GM12891 (cell line): ENCODE measurements around the gene CASR.

Source experiments
- DNase-seq: peaks from one replicate; pipeline ENCODE4 v3.0.0; 2011; ENCODE audit warnings: low spot score; ENCODE audit not compliant: insufficient read length
- FAIRE-seq: peaks from 2 replicates; lab custom pipeline; 2011; peaks lifted over from hg19 to GRCh38; lab: Jason Lieb, UNC
- PAX5 ChIP-seq: IDR thresholded peaks from 2 replicates; pipeline ENCODE4 v1.6.1; 2011; ENCODE audit warnings: low read length, moderate library complexity, mild to moderate bottlenecking; ENCODE audit not compliant: insufficient read depth, severe bottlenecking
- POLR2A ChIP-seq: IDR thresholded peaks from 2 replicates; pipeline ENCODE4 v1.6.1; 2011; ENCODE audit warnings: low read depth, low read length, control low read depth
- POLR2AphosphoS5 ChIP-seq: IDR thresholded peaks from 2 replicates; pipeline ENCODE4 v1.6.1; 2011; ENCODE audit warnings: low read depth, low read length, control low read depth
- POU2F2 ChIP-seq: IDR thresholded peaks from 2 replicates; pipeline ENCODE4 v1.6.1; 2011; ENCODE audit warnings: low read depth, mild to moderate bottlenecking, control low read depth, low read length, moderate library complexity
- SPI1 ChIP-seq: IDR thresholded peaks from 2 replicates; pipeline ENCODE4 v1.6.1; 2011; ENCODE audit warnings: low read depth, low read length, control low read depth
- TAF1 ChIP-seq: IDR thresholded peaks from 2 replicates; pipeline ENCODE4 v1.6.1; 2011; ENCODE audit warnings: low read depth, low read length, control low read depth

Gene CASR

GRCh38 chr3:122255757-122256439 is 72.4 kb downstream of the CASR start:
- no peak for FAIRE-seq
- TF ChIP-seq SPI1 (peak; percentile 79), POU2F2 (no peak), TAF1 (no peak), PAX5 (no peak)
- DNase-seq = no peak

DNA sequence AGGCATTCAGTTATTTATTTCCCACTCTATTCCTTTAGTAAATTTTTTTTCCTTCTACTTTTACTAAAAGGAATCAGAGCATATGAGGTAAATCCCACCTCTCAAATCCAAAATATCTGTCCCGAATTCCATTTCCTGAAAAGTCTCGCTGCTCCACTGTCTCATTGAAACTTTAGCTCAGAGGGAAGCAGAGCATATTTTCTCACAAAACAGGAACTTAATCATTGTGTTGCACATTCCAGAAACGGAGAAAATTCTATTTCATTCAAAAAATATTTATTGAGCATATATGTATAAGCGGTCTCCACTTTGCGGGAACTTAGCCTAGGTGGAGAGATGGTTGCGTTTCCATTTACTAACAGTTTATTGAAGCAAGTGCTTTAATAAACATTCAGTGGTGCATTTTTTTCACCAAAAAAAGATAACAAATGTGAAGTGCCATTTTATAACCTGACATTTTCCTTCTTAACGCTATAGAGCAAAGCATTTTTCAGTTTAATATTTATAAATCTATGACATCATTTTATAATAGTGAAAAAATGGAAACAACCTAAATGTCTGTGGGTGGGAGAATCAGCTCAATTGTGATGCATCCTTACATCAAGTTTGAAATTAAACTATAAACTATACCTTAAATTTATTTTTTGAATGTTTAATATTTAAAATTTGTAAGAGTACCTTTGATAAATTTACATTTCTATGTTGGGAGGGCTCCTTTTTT is 74.3 kb downstream of the CASR start:
- no peak for FAIRE-seq

GRCh38 chr3:122258757-122259371 is 75.4 kb downstream of the CASR start:
- FAIRE-seq (peak; percentile 99), DNase-seq (peak; percentile 49)

More for the DNA sequence above, 74.3 kb downstream of the CASR start:
- TF ChIP-seq POLR2AphosphoS5 = no peak
- no peak for TF ChIP-seq SPI1
- TF ChIP-seq TAF1 = no peak
- no peak for TF ChIP-seq PAX5
- no peak for TF ChIP-seq POLR2A
- no peak for DNase-seq

GRCh38 chr3:122260206-122260605 is 76.7 kb downstream of the CASR start:
- TF ChIP-seq TAF1 (no peak), POLR2AphosphoS5 (no peak), SPI1 (no peak), PAX5 (no peak), POU2F2 (no peak), POLR2A (no peak)
- no peak for DNase-seq
- FAIRE-seq = peak; percentile 28

More at GRCh38 chr3:122258757-122259371, 75.4 kb downstream of the CASR start:
- TF ChIP-seq POU2F2 (0 out of 2 replicates have a peak, but pooled peaks have one; percentile 72), POLR2AphosphoS5 (no peak)

GRCh38 chr3:122263058-122263457 is 79.6 kb downstream of the CASR start:
- TF ChIP-seq POLR2AphosphoS5 (no peak), POLR2A (no peak), TAF1 (no peak), SPI1 (no peak), POU2F2 (no peak), PAX5 (no peak)
- no peak for DNase-seq
- peak; percentile 69 for FAIRE-seq

GRCh38 chr3:122263974-122264588 is 80.6 kb downstream of the CASR start:
- no peak for TF ChIP-seq TAF1
- peak; percentile 89 for TF ChIP-seq SPI1
- FAIRE-seq = no peak

GRCh38 chr3:122265957-122266356 is 82.5 kb downstream of the CASR start:
- DNase-seq = no peak
- FAIRE-seq = no peak
- no peak for TF ChIP-seq SPI1
- TF ChIP-seq POLR2AphosphoS5 = no peak
- no peak for TF ChIP-seq PAX5
- TF ChIP-seq POU2F2 = no peak
- no peak for TF ChIP-seq POLR2A
- TF ChIP-seq TAF1 = no peak

More at GRCh38 chr3:122263974-122264588, 80.6 kb downstream of the CASR start:
- DNase-seq = no peak

- TF ChIP-seq SPI1 = no peak
- no peak for TF ChIP-seq PAX5
- no peak for TF ChIP-seq POU2F2
- no peak for TF ChIP-seq TAF1
- TF ChIP-seq POLR2A = no peak
- no peak for TF ChIP-seq POLR2AphosphoS5
- DNase-seq (no peak), FAIRE-seq (peak; percentile 66)
These were observed 85.0 kb downstream of the CASR start for GRCh38 chr3:122268257-122269024.

GRCh38 chr3:122269045-122269444 is 85.6 kb downstream of the CASR start:
- FAIRE-seq (no peak), DNase-seq (no peak)
- TF ChIP-seq POLR2A = no peak
- no peak for TF ChIP-seq PAX5
- no peak for TF ChIP-seq SPI1
- no peak for TF ChIP-seq POLR2AphosphoS5
- TF ChIP-seq POU2F2 = no peak
- no peak for TF ChIP-seq TAF1
